Uterus (tissue), 4 donors: ENCODE measurements around the gene SCN4A. TPM values are rescaled to one million over a fixed set of nuclear protein-coding genes. Genes with fewer than 3 reads are reported as not detected.

ENCODE experiments used
- DNase-seq, 2 donors: peaks; one replicate each; pipeline ENCODE4 v3.0.0-alpha.2; 2019 to 2020
- H3K27ac ChIP-seq, 2 donors: fragments of 200-600 bp; sonication (generic); 1 replicate in 1 of 2; 2 replicates in 1 of 2; pipeline ENCODE4 v1.5.1; 2016 to 2018
- H3K27me3 ChIP-seq, 2 donors: fragments of 200-600 bp; sonication (generic); one replicate each; pipeline ENCODE4 v1.5.1; 2018 to 2019; ENCODE audit warnings: control low read depth in 1 of 2
- H3K36me3 ChIP-seq, 2 donors: fragments of 200-600 bp; sonication (generic); one replicate each; pipeline ENCODE4 v1.5.1; 2019; ENCODE audit warnings: control low read depth in 1 of 2
- H3K4me1 ChIP-seq, 2 donors: fragments of 200-600 bp; sonication (generic); one replicate each; pipeline ENCODE4 v1.5.1; 2018 to 2019; ENCODE audit warnings: control low read depth in 1 of 2
- H3K4me3 ChIP-seq, 2 donors: fragments of 200-600 bp; sonication (generic); 1 replicate in 1 of 2; 2 replicates in 1 of 2; pipeline ENCODE4 v1.5.1; 2018 to 2019; ENCODE audit warnings: mild to moderate bottlenecking in 1 of 2
- H3K9me3 ChIP-seq, 2 donors: fragments of 200-600 bp; sonication (generic); one replicate each; pipeline ENCODE4 v1.5.1; 2019; ENCODE audit warnings: control low read depth in 1 of 2
- CTCF ChIP-seq, 4 experiments: fragments of 200-600 bp in 2 of 4; fragments of 450-650 bp in 2 of 4; sonication (generic) in 2 of 4; IDR thresholded peaks; one replicate each; pipeline ENCODE4 v1.5.1; 2016 to 2019; ENCODE audit warnings: antibody characterized with exemption in 4 of 4, mild to moderate bottlenecking in 2 of 4, moderate library complexity in 1 of 4
- POLR2A ChIP-seq, 2 donors: fragments of 450-650 bp; IDR thresholded peaks; one replicate each; pipeline ENCODE4 v1.6.1; 2016; ENCODE audit warnings: antibody characterized with exemption in 2 of 2, mild to moderate bottlenecking in 1 of 2, moderate library complexity in 1 of 2
- intact Hi-C: fragments of 100-400 bp; cut with DNase I; formaldehyde crosslinking; loops from one replicate; pipeline ENCODE4 v1.15.1; 2023; ENCODE audit warnings: low total_unique reads
- total RNA-seq, 4 donors: library from RNA; depleted of rRNA in 3 of 4; stranded (reverse); fragments of >200 nt in 3 of 4; gene quantifications; one replicate each; pipeline versions ENCODE4 v1.1.0 to v1.2.4, GENCODE V29; 2014 to 2023
- donor health status: DM: yes; HTN: yes; CAD: no.

Gene SCN4A
- total RNA-seq, 4 donors from 2014 or later: 0.14 to 0.24 TPM; not detected in 2

- intact Hi-C loops: no loop called here
- H3K36me3 ChIP-seq: no peaks in the 10 kb centered on the region
- H3K4me3 ChIP-seq: no peak overlapping the region
- no peak for DNase-seq
- no peaks in the 10 kb centered on the region for H3K27me3 ChIP-seq
- no peaks in the 10 kb centered on the region for H3K4me1 ChIP-seq
- no peaks in the 10 kb centered on the region for H3K9me3 ChIP-seq
- H3K27ac ChIP-seq: no peak overlapping the region
- TF ChIP-seq CTCF (IDR thresholded peaks at IDR 0.05) (no peak), POLR2A (IDR thresholded peaks at IDR 0.05) (no peak)
Observed at GRCh38 chr17:63939884-63940283, 32.8 kb downstream of the SCN4A start.

- H3K9me3 ChIP-seq: no peaks in the 10 kb centered on the region
- intact Hi-C loops: no loop called here
- H3K27ac ChIP-seq: no peak overlapping the region
Observed at GRCh38 chr17:63939401-63939800, 33.3 kb downstream of the SCN4A start.

GRCh38 chr17:63937920-63938319, 34.8 kb downstream of the SCN4A start:
- H3K4me3 ChIP-seq: no peak overlapping the region
- intact Hi-C loops: no loop called here
- no peak overlapping the region for H3K27ac ChIP-seq
- H3K36me3 ChIP-seq: no peaks in the 10 kb centered on the region
- H3K4me1 ChIP-seq: no peaks in the 10 kb centered on the region
- TF ChIP-seq CTCF (IDR thresholded peaks at IDR 0.05) (no peak), POLR2A (IDR thresholded peaks at IDR 0.05) (no peak)
- no peaks in the 10 kb centered on the region for H3K9me3 ChIP-seq
- H3K27me3 ChIP-seq: no peaks in the 10 kb centered on the region
- no peak for DNase-seq

More at GRCh38 chr17:63939401-63939800, 33.3 kb downstream of the SCN4A start:
- TF ChIP-seq CTCF (IDR thresholded peaks at IDR 0.05): no peak
- Histone ChIP-seq H3K36me3 (no peaks in the 10 kb centered on the region), H3K4me3 (no peak overlapping the region), H3K4me1 (no peaks in the 10 kb centered on the region), H3K27me3 (no peaks in the 10 kb centered on the region)
- DNase-seq: no peak

- intact Hi-C loops: no loop called here
- H3K4me1 ChIP-seq: no peaks in the 10 kb centered on the region
- no peaks in the 10 kb centered on the region for H3K9me3 ChIP-seq
- no peaks in the 10 kb centered on the region for H3K36me3 ChIP-seq
- no peak overlapping the region for H3K4me3 ChIP-seq
- H3K27ac ChIP-seq: no peak overlapping the region
- no peaks in the 10 kb centered on the region for H3K27me3 ChIP-seq
- TF ChIP-seq POLR2A (IDR thresholded peaks at IDR 0.05): no peak
- no peak for TF ChIP-seq CTCF (IDR thresholded peaks at IDR 0.05)
- DNase-seq: no peak
Observed at GRCh38 chr17:63937319-63937718, 35.4 kb downstream of the SCN4A start.

- DNase-seq: no peak
- H3K4me1 ChIP-seq: no peaks in the 10 kb centered on the region
- H3K27me3 ChIP-seq: no peaks in the 10 kb centered on the region
- intact Hi-C loops: no loop called here
- no peak for TF ChIP-seq CTCF (IDR thresholded peaks at IDR 0.05)
- TF ChIP-seq POLR2A (IDR thresholded peaks at IDR 0.05): no peak
- H3K4me3 ChIP-seq: no peak overlapping the region
- no peak overlapping the region for H3K27ac ChIP-seq
- H3K36me3 ChIP-seq: no peaks in the 10 kb centered on the region
- H3K9me3 ChIP-seq: no peaks in the 10 kb centered on the region
Observed at GRCh38 chr17:63934183-63935112, 38.3 kb downstream of the SCN4A start.
